Mononuclear cell (primary cell): Measurements from ENCODE around the gene RBMX. TPM values are rescaled to one million over a fixed set of nuclear protein-coding genes. Genes with fewer than 3 reads are reported as not detected.

Experiments
- H3K27me3 ChIP-seq: 2 replicates; pipeline ENCODE4 v1.6.0; 2011; ENCODE audit warnings: low read length, control low read depth; ENCODE audit not compliant: insufficient read depth
- H3K4me1 ChIP-seq: 2 replicates; pipeline ENCODE4 v1.5.1; 2011; ENCODE audit warnings: mild to moderate bottlenecking, low read length, control low read depth; ENCODE audit not compliant: insufficient read depth
- H3K4me3 ChIP-seq: 2 replicates; pipeline ENCODE4 v1.5.1; 2011; ENCODE audit warnings: mild to moderate bottlenecking, low read length, moderate library complexity
- H3K9me3 ChIP-seq: 2 replicates; pipeline ENCODE4 v1.5.1; 2011; ENCODE audit warnings: low read depth, mild to moderate bottlenecking, control low read depth, low read length
- total RNA-seq: library from RNA; depleted of rRNA; stranded (reverse); fragments of >200 nt; gene quantifications from one replicate; pipeline ENCODE4 v1.2.3, GENCODE V29; 2012

The RBMX gene
- total RNA-seq, 1 donor = 402 TPM

DNA sequence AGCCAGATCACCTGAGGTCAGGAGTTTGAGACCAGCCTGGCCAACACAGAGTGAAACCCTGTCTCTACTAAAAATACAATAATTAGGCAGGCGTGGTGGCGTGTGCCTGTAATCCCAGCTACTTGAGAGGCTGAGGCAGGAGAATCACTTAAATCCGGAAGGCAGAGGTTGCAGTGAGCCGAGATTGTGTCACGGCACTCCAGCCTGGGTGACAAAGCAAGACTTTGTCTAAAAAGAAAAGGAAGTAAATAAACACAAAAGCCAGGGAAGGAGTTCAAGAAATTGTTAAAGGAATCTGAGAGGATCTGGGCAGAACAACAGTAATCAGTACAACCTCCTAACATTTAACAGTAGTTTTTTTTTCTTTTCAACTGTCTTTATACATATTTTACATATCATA lies 51.1 kb downstream of the RBMX start:
- Histone ChIP-seq H3K4me3 (no peak overlapping the region), H3K4me1 (peaks cover 11% of the 10 kb centered on the region), H3K27me3 (no peaks in the 10 kb centered on the region), H3K9me3 (no peaks in the 10 kb centered on the region)

DNA sequence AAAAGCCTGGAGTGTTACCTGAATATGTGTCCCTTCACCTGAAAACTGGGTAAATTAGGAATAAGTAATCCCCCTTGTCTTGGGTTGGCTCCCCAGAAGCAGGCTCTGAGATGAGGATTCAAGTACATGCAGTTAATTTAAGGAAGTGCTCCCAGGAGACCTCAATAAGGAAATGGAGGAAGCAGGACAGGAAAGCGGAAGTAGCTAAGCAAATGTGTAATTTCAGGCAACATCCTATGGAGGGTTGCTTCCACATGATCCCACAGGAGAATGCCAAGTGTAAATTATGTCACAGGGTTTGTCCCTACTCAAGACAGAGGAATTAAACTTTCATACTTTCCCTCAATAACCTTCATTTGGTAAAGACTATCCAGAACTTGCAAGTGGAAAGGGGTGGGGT lies 51.7 kb downstream of the RBMX start:
- Histone ChIP-seq H3K4me3 (no peak overlapping the region), H3K4me1 (peaks cover 11% of the 10 kb centered on the region)

GRCh38 chrX:136827026-136827425 lies 53.5 kb downstream of the RBMX start:
- Histone ChIP-seq H3K4me1 (peaks cover 11% of the 10 kb centered on the region), H3K4me3 (no peak overlapping the region), H3K9me3 (no peaks in the 10 kb centered on the region), H3K27me3 (no peaks in the 10 kb centered on the region)

More for the DNA sequence above, 51.7 kb downstream of the RBMX start:
- Histone ChIP-seq H3K9me3 (no peaks in the 10 kb centered on the region), H3K27me3 (no peaks in the 10 kb centered on the region)

DNA sequence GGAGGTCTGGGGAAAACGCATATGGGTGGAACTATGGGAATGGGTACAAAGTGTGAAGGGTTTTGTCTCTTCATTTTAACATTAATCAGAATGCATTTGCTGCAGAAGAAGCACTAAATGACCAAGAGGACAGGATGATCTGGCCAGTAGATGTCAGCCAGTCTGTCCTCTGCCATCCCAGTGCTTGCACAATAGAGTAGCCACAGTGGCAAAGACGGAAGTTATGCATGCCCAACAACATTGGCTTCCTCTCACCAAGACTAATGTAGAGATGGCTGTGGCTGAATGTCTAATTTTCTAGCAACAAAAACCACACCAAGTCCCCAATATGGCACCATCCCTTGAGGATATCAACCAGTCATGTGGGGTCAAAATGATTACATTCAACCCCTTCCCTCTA lies 54.8 kb downstream of the RBMX start:
- Histone ChIP-seq H3K9me3 (no peaks in the 10 kb centered on the region), H3K4me3 (no peak overlapping the region), H3K27me3 (no peaks in the 10 kb centered on the region), H3K4me1 (peaks cover 11% of the 10 kb centered on the region)

Other genes starting within 250 kb of the RBMX start
- 18.4 TPM for gene CD40LG, start 232.6 kb downstream of the RBMX start, total RNA-seq
- 63.8 TPM for gene ARHGEF6, start 99.8 kb downstream of the RBMX start, total RNA-seq
- 0.10 TPM for gene GPR101, start 153.3 kb upstream of the RBMX start, total RNA-seq